Pancreas (tissue), 10 donors: ENCODE data around the gene UBE2F. TPM values are rescaled to one million over a fixed set of nuclear protein-coding genes. Genes with fewer than 3 reads are reported as not detected.

Experiments
- ATAC-seq, 4 donors: fragments of 200-7000 bp; cut with Tn5 transposase; one replicate each; pipeline versions ENCODE4 v1.8.0 to v1.9.1; 2020; ENCODE audit warnings: mild to moderate bottlenecking in 4 of 4, moderate library complexity in 4 of 4
- DNase-seq, 6 donors: peaks; one replicate each; pipeline ENCODE4 v3.0.0-alpha.2; 2020
- FAIRE-seq: peaks from 2 replicates; lab custom pipeline; 2012; peaks lifted over from hg19 to GRCh38; lab: Jason Lieb, UNC
- H3K27ac ChIP-seq, 4 donors: fragments of 200-600 bp; sonication (generic); 1 replicate in 3 of 4; 2 replicates in 1 of 4; pipeline versions ENCODE4 v1.5.0 to v1.8.0; 2020
- H3K27me3 ChIP-seq, 4 donors: fragments of 200-600 bp; one replicate each; pipeline ENCODE4 v1.8.0; 2021
- H3K36me3 ChIP-seq, 3 donors: fragments of 200-600 bp; sonication (generic) in 1 of 3; one replicate each; pipeline versions ENCODE4 v1.5.0 to v1.8.0; 2020 to 2021
- H3K4me1 ChIP-seq, 3 donors: fragments of 200-600 bp; one replicate each; pipeline ENCODE4 v1.8.0; 2021
- H3K4me3 ChIP-seq, 4 donors: fragments of 200-600 bp; sonication (generic) in 2 of 4; one replicate each; pipeline versions ENCODE4 v1.5.0 to v1.8.0; 2020 to 2021
- H3K9me3 ChIP-seq, 4 donors: fragments of 200-600 bp; one replicate each; pipeline ENCODE4 v1.8.0; 2021
- WGBS, 2 donors: extraction: QIAGEN DNeasy Blood & Tissue Kit; methylation state at CpG; one replicate each; pipeline ENCODE4 v1.1.7; 2013; 5-methylcytosine and 5-hydroxymethylcytosine counted together
- intact Hi-C, 3 donors: fragments of 100-400 bp; cut with DNase I; formaldehyde crosslinking; loops; one replicate each; pipeline versions ENCODE4 v1.11.1 to v1.14.2; 2022
- polyA plus RNA-seq, 2 donors: library from polyadenylated mRNA; stranded (reverse); fragments of 200-250 nt; gene quantifications; one replicate each; pipeline ENCODE4 v1.2.3, GENCODE V29; 2013
- total RNA-seq, 6 donors: library from RNA; stranded (reverse); fragmentation: NEBNext Ultra II Directional in 4 of 6; extraction: Animal tissue kit (Norgen Biotek cat#: 25700) in 4 of 6; gene quantifications; one replicate each; pipeline versions ENCODE4 v1.2.1 to v1.2.4, GENCODE V29; 2021 to 2023
- TF ChIP-seq, protein P1 (sequence below), 4 donors: fragments of 200-600 bp; sonication (generic) in 3 of 4; IDR thresholded peaks; one replicate each; pipeline versions ENCODE4 v1.5.0 to v1.8.0; 2021; ENCODE audit warnings: antibody characterized with exemption in 4 of 4
- donor health status: healthy with polysubstance abuse.
- donor health status: DM: no; HTN: no; CAD: no; lungs with moderate emphysema.
- donor health status: DM: no; HTN: no; CAD: no.
- donor health status: control.
- donor health status: control.
- donor health status: Bipolar disorder and iron deficiency.
- donor health status: DM: yes; HTN: yes; CAD: no.
- donor health status: DM: no; HTN: no; CAD: no.
- donor health status: DM: no; HTN: no; CAD: no.
- donor health status: DM: yes; HTN: yes; CAD: no.

UBE2F gene
- total and polyA plus RNA-seq, 8 donors = 32.4 to 51.7 (median 40.4) TPM

DNA sequence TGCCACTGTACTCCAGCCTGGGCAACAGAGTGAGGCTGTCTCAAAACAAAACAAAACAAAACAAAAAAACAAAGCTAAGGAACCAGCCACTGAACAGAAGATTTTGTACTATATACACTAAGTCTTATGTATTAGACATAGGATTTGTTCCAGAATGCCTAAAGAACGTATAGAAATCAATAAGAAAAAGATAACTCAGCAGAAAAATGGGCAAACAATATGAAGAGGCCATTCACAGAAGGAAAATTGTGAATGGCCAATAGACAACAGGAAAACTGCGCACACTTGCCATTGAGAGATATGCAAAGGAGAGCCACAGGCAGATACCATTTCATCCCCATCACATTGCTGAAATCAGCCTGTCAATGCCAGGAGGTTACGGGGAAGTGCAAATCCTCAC lies 14.9 kb upstream of the UBE2F start:
- 83 to 84% methylated on average over 3 of the region's 3 CpGs for WGBS, 2 donors
- intact Hi-C loops = no loop called here
- no peak for FAIRE-seq
- no peak for ATAC-seq
- no peak overlapping the region for H3K4me3 ChIP-seq
- H3K27ac ChIP-seq = no peak overlapping the region
- H3K27me3 ChIP-seq = no peaks in the 10 kb centered on the region
- DNase-seq = no peak
- H3K9me3 ChIP-seq = no peaks in the 10 kb centered on the region
- H3K36me3 ChIP-seq = no peaks in the 10 kb centered on the region
- H3K4me1 ChIP-seq = peaks cover 0 to 5% (median 0%) of the 10 kb centered on the region in 3 donors
- TF ChIP-seq, protein P1, sequence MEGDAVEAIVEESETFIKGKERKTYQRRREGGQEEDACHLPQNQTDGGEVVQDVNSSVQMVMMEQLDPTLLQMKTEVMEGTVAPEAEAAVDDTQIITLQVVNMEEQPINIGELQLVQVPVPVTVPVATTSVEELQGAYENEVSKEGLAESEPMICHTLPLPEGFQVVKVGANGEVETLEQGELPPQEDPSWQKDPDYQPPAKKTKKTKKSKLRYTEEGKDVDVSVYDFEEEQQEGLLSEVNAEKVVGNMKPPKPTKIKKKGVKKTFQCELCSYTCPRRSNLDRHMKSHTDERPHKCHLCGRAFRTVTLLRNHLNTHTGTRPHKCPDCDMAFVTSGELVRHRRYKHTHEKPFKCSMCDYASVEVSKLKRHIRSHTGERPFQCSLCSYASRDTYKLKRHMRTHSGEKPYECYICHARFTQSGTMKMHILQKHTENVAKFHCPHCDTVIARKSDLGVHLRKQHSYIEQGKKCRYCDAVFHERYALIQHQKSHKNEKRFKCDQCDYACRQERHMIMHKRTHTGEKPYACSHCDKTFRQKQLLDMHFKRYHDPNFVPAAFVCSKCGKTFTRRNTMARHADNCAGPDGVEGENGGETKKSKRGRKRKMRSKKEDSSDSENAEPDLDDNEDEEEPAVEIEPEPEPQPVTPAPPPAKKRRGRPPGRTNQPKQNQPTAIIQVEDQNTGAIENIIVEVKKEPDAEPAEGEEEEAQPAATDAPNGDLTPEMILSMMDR (IDR thresholded peaks at IDR 0.05) = no peak

DNA sequence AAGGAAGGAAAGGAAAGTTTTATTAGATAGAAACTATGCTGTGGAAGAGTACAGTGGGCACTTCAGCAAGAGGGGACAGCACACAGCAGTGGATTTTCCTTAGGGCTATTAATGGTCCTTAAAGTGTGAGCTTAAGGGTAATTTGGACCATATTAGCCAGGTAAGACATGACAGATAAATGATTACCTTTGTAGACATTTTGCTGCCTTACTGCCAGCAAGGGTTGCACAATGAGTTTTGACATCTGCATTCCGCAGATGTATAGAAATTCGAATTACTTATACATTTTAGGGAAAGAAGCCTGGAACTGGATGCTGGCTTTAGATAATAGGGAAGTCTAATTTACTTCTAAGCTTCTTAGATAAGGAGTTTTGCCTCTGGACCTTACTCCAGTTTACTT lies 14.0 kb upstream of the UBE2F start:
- Histone ChIP-seq H3K27ac (no peak overlapping the region), H3K27me3 (no peaks in the 10 kb centered on the region), H3K4me3 (no peak overlapping the region), H3K36me3 (no peaks in the 10 kb centered on the region), H3K4me1 (peaks cover 0 to 5% (median 0%) of the 10 kb centered on the region in 3 donors), H3K9me3 (no peaks in the 10 kb centered on the region)
- 66 to 82% methylated on average over 2 of the region's 2 CpGs for WGBS, 2 donors
- no peak for DNase-seq
- ATAC-seq = no peak
- TF ChIP-seq, protein P1 (IDR thresholded peaks at IDR 0.05) = no peak
- intact Hi-C loops = no loop called here
- FAIRE-seq = no peak

DNA sequence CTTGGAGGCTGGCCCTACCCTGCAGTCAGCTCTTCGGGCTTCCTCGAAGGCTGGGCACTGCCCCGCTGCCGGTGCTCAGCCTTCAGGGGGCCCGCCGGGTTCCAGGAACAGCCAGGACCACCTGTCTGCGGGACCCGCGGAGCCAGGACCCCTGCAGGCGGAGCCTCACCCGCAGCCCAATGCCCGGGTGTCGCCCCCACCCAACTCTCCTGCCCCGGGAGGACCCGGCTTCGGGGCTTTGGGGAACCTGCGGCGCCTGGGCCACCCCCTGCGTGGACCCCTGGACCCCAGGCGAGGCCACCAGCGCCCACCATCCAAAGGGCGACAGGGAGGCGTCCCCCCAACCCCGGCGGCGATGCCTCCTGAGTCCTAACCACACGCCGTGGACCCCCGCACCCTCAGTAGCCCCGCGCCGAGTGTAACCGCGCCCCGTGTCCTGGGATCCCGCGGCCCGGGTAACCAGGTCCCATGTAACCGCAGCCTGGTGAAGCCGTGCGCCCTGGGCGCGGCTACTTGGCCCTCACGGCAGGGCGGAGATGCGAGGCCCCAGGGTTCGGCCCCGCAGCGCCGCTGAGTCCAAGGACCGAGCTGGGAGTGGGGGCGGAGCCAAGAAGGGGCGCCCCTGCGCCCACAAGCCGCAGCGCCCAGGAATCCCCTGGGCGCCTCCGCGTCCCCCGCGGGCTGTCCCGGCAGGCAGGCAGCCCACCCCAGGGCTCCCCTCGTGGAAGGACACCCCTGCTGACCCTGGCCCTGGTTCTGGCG lies 11.0 kb upstream of the UBE2F start:
- no peaks in the 10 kb centered on the region for H3K36me3 ChIP-seq
- ATAC-seq (peak in 3 of 4 donors; percentile 19 to 70 (median 23)), DNase-seq (peak in 1 of 6 donors; percentile 59), FAIRE-seq (no peak)
- no peaks in the 10 kb centered on the region for H3K27me3 ChIP-seq
- H3K9me3 ChIP-seq = no peaks in the 10 kb centered on the region
- peak overlapping the region in 2 of 4 donors; percentile 8 to 28 for H3K4me3 ChIP-seq
- peaks cover under 1 to 5% (median 1%) of the 10 kb centered on the region in 3 donors for H3K4me1 ChIP-seq
- intact Hi-C loops = no loop called here
- TF ChIP-seq, protein P1 (IDR thresholded peaks at IDR 0.05) = no peak
- WGBS, 2 donors = 17 to 18% methylated on average over 54 to 64 of the region's 64 CpGs
- H3K27ac ChIP-seq = no peak overlapping the region

DNA sequence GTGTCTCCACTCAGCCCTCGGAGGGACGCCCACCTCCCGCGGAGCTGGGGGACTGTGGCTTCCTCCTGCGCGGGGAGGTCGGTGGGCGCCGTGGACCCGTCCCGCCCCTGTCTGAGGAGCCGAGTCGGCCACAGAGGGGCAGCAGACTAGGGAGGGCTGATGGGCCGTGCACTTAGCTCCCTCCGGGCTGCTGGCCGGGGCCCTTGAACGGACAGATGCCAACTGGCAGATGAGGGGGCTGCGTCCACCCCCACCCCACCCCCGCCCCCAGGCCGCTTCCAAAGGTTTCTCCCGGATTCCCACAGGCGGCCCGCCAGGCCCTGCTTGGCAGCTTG lies 10.4 kb upstream of the UBE2F start:
- WGBS, 2 donors = 46 to 68% methylated on average over 9 to 23 of the region's 23 CpGs
- ATAC-seq = peak in 1 of 4 donors; percentile 38
- Histone ChIP-seq H3K4me1 (peaks cover 6 to 10% (median 7%) of the 10 kb centered on the region in 3 donors), H3K27ac (no peak overlapping the region), H3K9me3 (no peaks in the 10 kb centered on the region), H3K36me3 (no peaks in the 10 kb centered on the region), H3K27me3 (no peaks in the 10 kb centered on the region), H3K4me3 (peak overlapping the region in 2 of 4 donors; percentile 8 to 28)
- intact Hi-C loops = no loop called here
- no peak for FAIRE-seq
- no peak for DNase-seq
- TF ChIP-seq, protein P1 (IDR thresholded peaks at IDR 0.05) = no peak

DNA sequence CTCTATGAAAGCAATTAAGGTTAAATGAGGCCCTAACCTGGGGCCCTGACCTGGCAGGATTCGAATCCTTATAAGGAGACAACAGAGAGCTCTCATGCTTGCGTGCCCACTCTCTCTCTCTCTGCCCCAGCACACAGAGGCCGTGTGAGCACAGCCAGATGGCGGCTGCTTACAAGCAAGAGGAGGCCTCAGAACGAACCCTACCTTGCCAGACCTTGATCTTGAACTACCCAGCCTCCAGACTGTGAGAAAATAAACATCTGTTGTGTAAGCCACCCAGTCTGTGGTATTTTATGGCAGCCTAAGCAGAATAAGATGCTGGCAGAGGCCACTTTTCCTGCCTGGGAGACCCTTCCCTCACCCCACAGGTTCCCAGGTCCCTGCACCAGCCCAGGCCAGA lies 5.2 kb upstream of the UBE2F start:
- no peaks in the 10 kb centered on the region for H3K9me3 ChIP-seq
- ATAC-seq (peak; percentile 81 to 87 (median 84)), FAIRE-seq (no peak), DNase-seq (peak; percentile 74 to 94 (median 90))
- H3K27ac ChIP-seq = peak overlapping the region; percentile 65 to 86 (median 81)
- WGBS, 2 donors = 36 to 42% methylated on average over 5 of the region's 5 CpGs
- peaks cover 6 to 11% (median 8%) of the 10 kb centered on the region in 3 donors for H3K4me1 ChIP-seq
- intact Hi-C loops = no loop called here
- H3K27me3 ChIP-seq = no peaks in the 10 kb centered on the region
- TF ChIP-seq, protein P1 (IDR thresholded peaks at IDR 0.05) = no peak
- no peaks in the 10 kb centered on the region for H3K36me3 ChIP-seq
- H3K4me3 ChIP-seq = no peak overlapping the region
